Left cardiac atrium (tissue), 4 donors: Measurements from ENCODE around the gene ATOH8. TPM values are rescaled to one million over a fixed set of nuclear protein-coding genes. Genes with fewer than 3 reads are reported as not detected.

Source experiments
- ATAC-seq, 2 donors: fragments of 200-7000 bp; cut with Tn5 transposase; one replicate each; pipeline ENCODE4 v1.9.1; 2020; ENCODE audit warnings: mild to moderate bottlenecking in 2 of 2, moderate library complexity in 2 of 2
- DNase-seq: peaks from one replicate; pipeline ENCODE4 v3.0.0-alpha.2; 2020
- intact Hi-C, 2 donors: fragments of 100-400 bp; cut with DNase I; formaldehyde crosslinking; loops; one replicate each; pipeline versions ENCODE4 v1.14.1 to v1.15.1; 2022 to 2023
- total RNA-seq, 2 donors: library from RNA; stranded (reverse); fragmentation: NEBNext Ultra II Directional; extraction: Animal tissue kit (Norgen Biotek cat#: 25700); gene quantifications; one replicate each; pipeline ENCODE4 v1.2.1, GENCODE V29; 2021
- donor health status: DM: no; HTN: yes; CAD: no.
- donor health status: DM: no; HTN: yes; CAD: no; lungs with severe emphysema.
- donor health status: DM: yes; HTN: yes; CAD: no.
- donor health status: Dilated cardiomyopathy.

ATOH8 gene
- total RNA-seq, 2 donors from 2014 or later, result 23.4 to 29.1 TPM

- ATAC-seq (no peak), DNase-seq (no peak)
- intact Hi-C loops, result no loop called here
Measured at GRCh38 chr2:85716346-85716914, 37.4 kb upstream of the ATOH8 start.

GRCh38 chr2:85717308-85718008 lies 36.3 kb upstream of the ATOH8 start:
- DNase-seq, result no peak
- intact Hi-C loops, result no loop called here
- ATAC-seq, result no peak

- ATAC-seq, result no peak
- DNase-seq, result no peak
- intact Hi-C loops, result no loop called here
Measured at GRCh38 chr2:85718009-85718391, 35.8 kb upstream of the ATOH8 start.

GRCh38 chr2:85718885-85719492 lies 34.8 kb upstream of the ATOH8 start:
- DNase-seq (no peak), ATAC-seq (peak in 1 of 2 donors; percentile 32)
- intact Hi-C loops, result no loop called here

GRCh38 chr2:85719609-85720240 lies 34.1 kb upstream of the ATOH8 start:
- no peak for DNase-seq
- peak; percentile 77 to 78 for ATAC-seq
- intact Hi-C loops, result no loop called here

GRCh38 chr2:85720533-85720932 lies 33.3 kb upstream of the ATOH8 start:
- intact Hi-C loops, result no loop called here
- ATAC-seq, result no peak
- DNase-seq, result no peak

GRCh38 chr2:85721641-85722040 lies 32.1 kb upstream of the ATOH8 start:
- ATAC-seq, result no peak
- intact Hi-C loops, result no loop called here
- DNase-seq, result no peak

- intact Hi-C loops, result no loop called here
- DNase-seq, result no peak
- ATAC-seq, result no peak
Measured at GRCh38 chr2:85722519-85722918, 31.3 kb upstream of the ATOH8 start.

GRCh38 chr2:85723707-85724360 lies 30.0 kb upstream of the ATOH8 start:
- no peak for ATAC-seq

GRCh38 chr2:85724731-85725181 lies 29.0 kb upstream of the ATOH8 start:
- intact Hi-C loops, result loop anchor here in 1 of 2 donors (5.0 kb wide), 1 partner anchor 88 kb away; no protein-coding TSS in a partner anchor
- ATAC-seq (no peak), DNase-seq (no peak)

More at GRCh38 chr2:85723707-85724360, 30.0 kb upstream of the ATOH8 start:
- intact Hi-C loops, result no loop called here
- no peak for DNase-seq

GRCh38 chr2:85725451-85725850 lies 28.3 kb upstream of the ATOH8 start:
- DNase-seq (no peak), ATAC-seq (no peak)
- intact Hi-C loops, result loop anchor here in 1 of 2 donors (5.0 kb wide), 1 partner anchor 87 kb away; no protein-coding TSS in a partner anchor

GRCh38 chr2:85727798-85728197 lies 26.0 kb upstream of the ATOH8 start:
- ATAC-seq (no peak), DNase-seq (no peak)
- intact Hi-C loops, result loop anchor here (1.0 to 5.0 kb wide), 3 partner anchors 71 to 85 kb away; no protein-coding TSS in a partner anchor

GRCh38 chr2:85728342-85728741 lies 25.4 kb upstream of the ATOH8 start:
- intact Hi-C loops, result loop anchor here (1.0 to 5.0 kb wide), 3 partner anchors 70 to 84 kb away; no protein-coding TSS in a partner anchor
- DNase-seq, result no peak
- peak in 1 of 2 donors; percentile 7 for ATAC-seq

GRCh38 chr2:85728883-85729824 lies 24.6 kb upstream of the ATOH8 start:
- DNase-seq, result peak; percentile 92
- peak; percentile 95 to 97 for ATAC-seq
- intact Hi-C loops, result loop anchor here (1.0 to 5.0 kb wide), 4 partner anchors 70 to 85 kb away; no protein-coding TSS in a partner anchor

GRCh38 chr2:85729825-85730510 lies 23.8 kb upstream of the ATOH8 start:
- DNase-seq (no peak), ATAC-seq (no peak)
- intact Hi-C loops, result loop anchor here (1.0 to 5.0 kb wide), 3 partner anchors 69 to 84 kb away; no protein-coding TSS in a partner anchor

GRCh38 chr2:85730686-85731230 lies 23.0 kb upstream of the ATOH8 start:
- DNase-seq (no peak), ATAC-seq (no peak)
- intact Hi-C loops, result no loop called here

GRCh38 chr2:85731606-85732005 lies 22.2 kb upstream of the ATOH8 start:
- ATAC-seq, result no peak
- DNase-seq, result no peak
- intact Hi-C loops, result no loop called here
